Measurements from ENCODE around the gene HTT.

DNA sequence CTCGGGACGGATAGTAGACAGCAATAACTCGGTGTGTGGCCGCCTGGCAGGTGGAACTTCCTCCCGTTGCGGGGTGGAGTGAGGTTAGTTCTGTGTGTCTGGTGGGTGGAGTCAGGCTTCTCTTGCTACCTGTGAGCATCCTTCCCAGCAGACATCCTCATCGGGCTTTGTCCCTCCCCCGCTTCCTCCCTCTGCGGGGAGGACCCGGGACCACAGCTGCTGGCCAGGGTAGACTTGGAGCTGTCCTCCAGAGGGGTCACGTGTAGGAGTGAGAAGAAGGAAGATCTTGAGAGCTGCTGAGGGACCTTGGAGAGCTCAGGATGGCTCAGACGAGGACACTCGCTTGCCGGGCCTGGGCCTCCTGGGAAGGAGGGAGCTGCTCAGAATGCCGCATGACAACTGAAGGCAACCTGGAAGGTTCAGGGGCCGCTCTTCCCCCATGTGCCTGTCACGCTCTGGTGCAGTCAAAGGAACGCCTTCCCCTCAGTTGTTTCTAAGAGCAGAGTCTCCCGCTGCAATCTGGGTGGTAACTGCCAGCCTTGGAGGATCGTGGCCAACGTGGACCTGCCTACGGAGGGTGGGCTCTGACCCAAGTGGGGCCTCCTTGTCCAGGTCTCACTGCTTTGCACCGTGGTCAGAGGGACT lies 168.8 kb downstream of the HTT start:
- TF ChIP-seq, protein P1, sequence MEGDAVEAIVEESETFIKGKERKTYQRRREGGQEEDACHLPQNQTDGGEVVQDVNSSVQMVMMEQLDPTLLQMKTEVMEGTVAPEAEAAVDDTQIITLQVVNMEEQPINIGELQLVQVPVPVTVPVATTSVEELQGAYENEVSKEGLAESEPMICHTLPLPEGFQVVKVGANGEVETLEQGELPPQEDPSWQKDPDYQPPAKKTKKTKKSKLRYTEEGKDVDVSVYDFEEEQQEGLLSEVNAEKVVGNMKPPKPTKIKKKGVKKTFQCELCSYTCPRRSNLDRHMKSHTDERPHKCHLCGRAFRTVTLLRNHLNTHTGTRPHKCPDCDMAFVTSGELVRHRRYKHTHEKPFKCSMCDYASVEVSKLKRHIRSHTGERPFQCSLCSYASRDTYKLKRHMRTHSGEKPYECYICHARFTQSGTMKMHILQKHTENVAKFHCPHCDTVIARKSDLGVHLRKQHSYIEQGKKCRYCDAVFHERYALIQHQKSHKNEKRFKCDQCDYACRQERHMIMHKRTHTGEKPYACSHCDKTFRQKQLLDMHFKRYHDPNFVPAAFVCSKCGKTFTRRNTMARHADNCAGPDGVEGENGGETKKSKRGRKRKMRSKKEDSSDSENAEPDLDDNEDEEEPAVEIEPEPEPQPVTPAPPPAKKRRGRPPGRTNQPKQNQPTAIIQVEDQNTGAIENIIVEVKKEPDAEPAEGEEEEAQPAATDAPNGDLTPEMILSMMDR (conservative IDR thresholded peaks at IDR 0.05; ENCODE audit: low read depth, low read length): no peak
- TF ChIP-seq EZH2 (IDR thresholded peaks at IDR 0.05; ENCODE audit: borderline replicate concordance, low read depth, low read length, poor library complexity, severe bottlenecking): no peak
